Measurements from ENCODE around the gene NOS1AP. TPM values are rescaled to one million over a fixed set of nuclear protein-coding genes. Genes with fewer than 3 reads are reported as not detected.

NOS1AP gene
- polyA plus RNA-seq, 1 experiment: 0.04 TPM

GRCh38 chr1:162131400-162132321 lies 62.2 kb downstream of the NOS1AP start:
- H3K9me3 ChIP-seq (ENCODE audit: control insufficient read depth, insufficient read depth, low read length): no peaks in the 10 kb centered on the region
- POLR2A ChIA-PET: no interaction called here
- no peaks in the 10 kb centered on the region for H3K27me3 ChIP-seq (ENCODE audit: control insufficient read depth, insufficient read depth, low read length)
- no peak for DNase-seq (ENCODE audit: low read depth, low spot score)
- no peak overlapping the region for H3K27ac ChIP-seq (ENCODE audit: low read depth, low read length)
- CTCF ChIA-PET: no interaction called here
- TF ChIP-seq CTCF (IDR thresholded peaks at IDR 0.05; ENCODE audit: low read depth, low read length): no peak
- no peak overlapping the region for H3K4me3 ChIP-seq (ENCODE audit: low read depth, low read length)

GRCh38 chr1:162133566-162133965 lies 64.1 kb downstream of the NOS1AP start:
- ChIA-PET POLR2A (no interaction called here), CTCF (interaction anchor here (0.5 kb wide), 1 partner anchor 43 kb away, joined by 4 read pairs; no protein-coding TSS in a partner anchor)

GRCh38 chr1:162134646-162135045 lies 65.2 kb downstream of the NOS1AP start:
- no peaks in the 10 kb centered on the region for H3K9me3 ChIP-seq (ENCODE audit: control insufficient read depth, insufficient read depth, low read length)
- POLR2A ChIA-PET: no interaction called here
- H3K4me3 ChIP-seq (ENCODE audit: low read depth, low read length): no peak overlapping the region
- no peaks in the 10 kb centered on the region for H3K27me3 ChIP-seq (ENCODE audit: control insufficient read depth, insufficient read depth, low read length)
- CTCF ChIA-PET: no interaction called here
- TF ChIP-seq CTCF (IDR thresholded peaks at IDR 0.05; ENCODE audit: low read depth, low read length): no peak
- no peak overlapping the region for H3K27ac ChIP-seq (ENCODE audit: low read depth, low read length)
- DNase-seq (ENCODE audit: low read depth, low spot score): no peak

More at GRCh38 chr1:162133566-162133965, 64.1 kb downstream of the NOS1AP start:
- no peak for DNase-seq (ENCODE audit: low read depth, low spot score)
- TF ChIP-seq CTCF (IDR thresholded peaks at IDR 0.05; ENCODE audit: low read depth, low read length): no peak
- H3K27ac ChIP-seq (ENCODE audit: low read depth, low read length): no peak overlapping the region
- H3K27me3 ChIP-seq (ENCODE audit: control insufficient read depth, insufficient read depth, low read length): no peaks in the 10 kb centered on the region
- H3K9me3 ChIP-seq (ENCODE audit: control insufficient read depth, insufficient read depth, low read length): no peaks in the 10 kb centered on the region
- H3K4me3 ChIP-seq (ENCODE audit: low read depth, low read length): no peak overlapping the region

- ChIA-PET POLR2A (no interaction called here), CTCF (no interaction called here)
- no peak for DNase-seq (ENCODE audit: low read depth, low spot score)
- Histone ChIP-seq H3K9me3 (ENCODE audit: control insufficient read depth, insufficient read depth, low read length) (no peaks in the 10 kb centered on the region), H3K27ac (ENCODE audit: low read depth, low read length) (no peak overlapping the region), H3K4me3 (ENCODE audit: low read depth, low read length) (no peak overlapping the region), H3K27me3 (ENCODE audit: control insufficient read depth, insufficient read depth, low read length) (no peaks in the 10 kb centered on the region)
- TF ChIP-seq CTCF (IDR thresholded peaks at IDR 0.05; ENCODE audit: low read depth, low read length): no peak
Measured at GRCh38 chr1:162135271-162135775, 65.8 kb downstream of the NOS1AP start.

- POLR2A ChIA-PET: no interaction called here
Measured at GRCh38 chr1:162136760-162137159, 67.3 kb downstream of the NOS1AP start.

More at GRCh38 chr1:162136760-162137159, 67.3 kb downstream of the NOS1AP start:
- Histone ChIP-seq H3K4me3 (ENCODE audit: low read depth, low read length) (no peak overlapping the region), H3K9me3 (ENCODE audit: control insufficient read depth, insufficient read depth, low read length) (no peaks in the 10 kb centered on the region), H3K27ac (ENCODE audit: low read depth, low read length) (peak overlapping the region; percentile 43), H3K27me3 (ENCODE audit: control insufficient read depth, insufficient read depth, low read length) (no peaks in the 10 kb centered on the region)
- CTCF ChIA-PET: no interaction called here
- DNase-seq (ENCODE audit: low read depth, low spot score): peak; percentile 58
- TF ChIP-seq CTCF (IDR thresholded peaks at IDR 0.05; ENCODE audit: low read depth, low read length): no peak
